Right lobe of liver (tissue), 4 donors: ENCODE measurements around the gene EXOC1L.

Source experiments
- CTCF ChIP-seq, 4 donors: fragments of 200-600 bp in 3 of 4; fragments of 450-650 bp in 1 of 4; IDR thresholded peaks; one replicate each; pipeline versions ENCODE4 v1.5.1 to v1.8.0; 2016 to 2022; ENCODE audit warnings: antibody characterized with exemption in 4 of 4, mild to moderate bottlenecking in 2 of 4
- POLR2A ChIP-seq: fragments of 450-650 bp; IDR thresholded peaks from one replicate; pipeline ENCODE4 v1.6.1; 2017; ENCODE audit warnings: antibody characterized with exemption, mild to moderate bottlenecking
- donor health status: DM: no; HTN: no; CAD: no.
- donor health status: DM: no; HTN: no; CAD: no.
- donor health status: DM: no; HTN: yes; CAD: no.

GRCh38 chr4:55859711-55860110, 40.1 kb downstream of the EXOC1L start:
- TF ChIP-seq CTCF (IDR thresholded peaks at IDR 0.05) = no peak
- no peak for TF ChIP-seq POLR2A
